ENCODE measurements around the gene ROR1. TPM values are rescaled to one million over a fixed set of nuclear protein-coding genes. Genes with fewer than 3 reads are reported as not detected.
A peak's percentile ranks its signal among the peaks of the same experiment; 100 is the strongest.
"Not testable (repeated sequence)": the region's sequence is repeated elsewhere in the genome, so short reads cannot be mapped to it uniquely, and the experiment has no call there.

ROR1 gene
- total RNA-seq, 1 experiment from 2014 or later = 56.3 TPM

DNA sequence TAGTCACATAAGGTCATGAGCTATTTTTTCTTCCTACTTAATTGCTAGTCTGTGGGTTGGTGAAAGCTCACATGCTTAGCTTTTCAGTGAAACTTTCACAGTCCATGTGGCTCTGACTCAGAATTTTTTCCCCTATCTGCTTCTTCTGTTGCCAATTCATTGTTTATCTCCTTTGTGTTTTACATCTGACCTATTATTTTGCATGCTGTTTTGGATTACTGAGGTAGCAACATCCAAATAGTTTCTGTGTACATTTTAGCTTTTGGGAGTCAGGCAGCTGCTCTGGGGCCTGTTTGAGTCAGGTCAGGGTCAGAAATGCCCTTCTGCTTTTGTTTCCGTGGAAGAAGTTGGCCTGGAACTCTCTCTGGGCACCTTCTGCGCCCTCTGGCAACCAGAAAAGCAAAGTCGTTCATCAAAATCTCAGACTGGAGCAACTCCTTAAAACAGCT lies 40.0 kb downstream of the ROR1 start (continued):
- TF ChIP-seq, protein P1, sequence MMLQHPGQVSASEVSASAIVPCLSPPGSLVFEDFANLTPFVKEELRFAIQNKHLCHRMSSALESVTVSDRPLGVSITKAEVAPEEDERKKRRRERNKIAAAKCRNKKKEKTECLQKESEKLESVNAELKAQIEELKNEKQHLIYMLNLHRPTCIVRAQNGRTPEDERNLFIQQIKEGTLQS (CRISPR knock-in tag; conservative IDR thresholded peaks at IDR 0.05) = no peak
- TF ChIP-seq IRF2 (CRISPR knock-in tag; IDR thresholded peaks at IDR 0.05; ENCODE audit: borderline replicate concordance, low read depth) (no peak), GTF2I (CRISPR knock-in tag; conservative IDR thresholded peaks at IDR 0.05) (no peak), NFYB (CRISPR knock-in tag; conservative IDR thresholded peaks at IDR 0.05; ENCODE audit: low read depth) (no peak)
- TF ChIP-seq, protein P2, sequence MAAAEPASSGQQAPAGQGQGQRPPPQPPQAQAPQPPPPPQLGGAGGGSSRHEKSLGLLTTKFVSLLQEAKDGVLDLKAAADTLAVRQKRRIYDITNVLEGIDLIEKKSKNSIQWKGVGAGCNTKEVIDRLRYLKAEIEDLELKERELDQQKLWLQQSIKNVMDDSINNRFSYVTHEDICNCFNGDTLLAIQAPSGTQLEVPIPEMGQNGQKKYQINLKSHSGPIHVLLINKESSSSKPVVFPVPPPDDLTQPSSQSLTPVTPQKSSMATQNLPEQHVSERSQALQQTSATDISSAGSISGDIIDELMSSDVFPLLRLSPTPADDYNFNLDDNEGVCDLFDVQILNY (CRISPR knock-in tag; IDR thresholded peaks at IDR 0.05) = no peak
- TF ChIP-seq, protein P3, sequence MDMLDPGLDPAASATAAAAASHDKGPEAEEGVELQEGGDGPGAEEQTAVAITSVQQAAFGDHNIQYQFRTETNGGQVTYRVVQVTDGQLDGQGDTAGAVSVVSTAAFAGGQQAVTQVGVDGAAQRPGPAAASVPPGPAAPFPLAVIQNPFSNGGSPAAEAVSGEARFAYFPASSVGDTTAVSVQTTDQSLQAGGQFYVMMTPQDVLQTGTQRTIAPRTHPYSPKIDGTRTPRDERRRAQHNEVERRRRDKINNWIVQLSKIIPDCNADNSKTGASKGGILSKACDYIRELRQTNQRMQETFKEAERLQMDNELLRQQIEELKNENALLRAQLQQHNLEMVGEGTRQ (CRISPR knock-in tag; IDR thresholded peaks at IDR 0.05) = no peak
- TF ChIP-seq, protein P4, sequence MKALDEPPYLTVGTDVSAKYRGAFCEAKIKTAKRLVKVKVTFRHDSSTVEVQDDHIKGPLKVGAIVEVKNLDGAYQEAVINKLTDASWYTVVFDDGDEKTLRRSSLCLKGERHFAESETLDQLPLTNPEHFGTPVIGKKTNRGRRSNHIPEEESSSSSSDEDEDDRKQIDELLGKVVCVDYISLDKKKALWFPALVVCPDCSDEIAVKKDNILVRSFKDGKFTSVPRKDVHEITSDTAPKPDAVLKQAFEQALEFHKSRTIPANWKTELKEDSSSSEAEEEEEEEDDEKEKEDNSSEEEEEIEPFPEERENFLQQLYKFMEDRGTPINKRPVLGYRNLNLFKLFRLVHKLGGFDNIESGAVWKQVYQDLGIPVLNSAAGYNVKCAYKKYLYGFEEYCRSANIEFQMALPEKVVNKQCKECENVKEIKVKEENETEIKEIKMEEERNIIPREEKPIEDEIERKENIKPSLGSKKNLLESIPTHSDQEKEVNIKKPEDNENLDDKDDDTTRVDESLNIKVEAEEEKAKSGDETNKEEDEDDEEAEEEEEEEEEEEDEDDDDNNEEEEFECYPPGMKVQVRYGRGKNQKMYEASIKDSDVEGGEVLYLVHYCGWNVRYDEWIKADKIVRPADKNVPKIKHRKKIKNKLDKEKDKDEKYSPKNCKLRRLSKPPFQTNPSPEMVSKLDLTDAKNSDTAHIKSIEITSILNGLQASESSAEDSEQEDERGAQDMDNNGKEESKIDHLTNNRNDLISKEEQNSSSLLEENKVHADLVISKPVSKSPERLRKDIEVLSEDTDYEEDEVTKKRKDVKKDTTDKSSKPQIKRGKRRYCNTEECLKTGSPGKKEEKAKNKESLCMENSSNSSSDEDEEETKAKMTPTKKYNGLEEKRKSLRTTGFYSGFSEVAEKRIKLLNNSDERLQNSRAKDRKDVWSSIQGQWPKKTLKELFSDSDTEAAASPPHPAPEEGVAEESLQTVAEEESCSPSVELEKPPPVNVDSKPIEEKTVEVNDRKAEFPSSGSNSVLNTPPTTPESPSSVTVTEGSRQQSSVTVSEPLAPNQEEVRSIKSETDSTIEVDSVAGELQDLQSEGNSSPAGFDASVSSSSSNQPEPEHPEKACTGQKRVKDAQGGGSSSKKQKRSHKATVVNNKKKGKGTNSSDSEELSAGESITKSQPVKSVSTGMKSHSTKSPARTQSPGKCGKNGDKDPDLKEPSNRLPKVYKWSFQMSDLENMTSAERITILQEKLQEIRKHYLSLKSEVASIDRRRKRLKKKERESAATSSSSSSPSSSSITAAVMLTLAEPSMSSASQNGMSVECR (CRISPR knock-in tag; IDR thresholded peaks at IDR 0.05; ENCODE audit: borderline replicate concordance) = no peak
- TF ChIP-seq, protein P5, sequence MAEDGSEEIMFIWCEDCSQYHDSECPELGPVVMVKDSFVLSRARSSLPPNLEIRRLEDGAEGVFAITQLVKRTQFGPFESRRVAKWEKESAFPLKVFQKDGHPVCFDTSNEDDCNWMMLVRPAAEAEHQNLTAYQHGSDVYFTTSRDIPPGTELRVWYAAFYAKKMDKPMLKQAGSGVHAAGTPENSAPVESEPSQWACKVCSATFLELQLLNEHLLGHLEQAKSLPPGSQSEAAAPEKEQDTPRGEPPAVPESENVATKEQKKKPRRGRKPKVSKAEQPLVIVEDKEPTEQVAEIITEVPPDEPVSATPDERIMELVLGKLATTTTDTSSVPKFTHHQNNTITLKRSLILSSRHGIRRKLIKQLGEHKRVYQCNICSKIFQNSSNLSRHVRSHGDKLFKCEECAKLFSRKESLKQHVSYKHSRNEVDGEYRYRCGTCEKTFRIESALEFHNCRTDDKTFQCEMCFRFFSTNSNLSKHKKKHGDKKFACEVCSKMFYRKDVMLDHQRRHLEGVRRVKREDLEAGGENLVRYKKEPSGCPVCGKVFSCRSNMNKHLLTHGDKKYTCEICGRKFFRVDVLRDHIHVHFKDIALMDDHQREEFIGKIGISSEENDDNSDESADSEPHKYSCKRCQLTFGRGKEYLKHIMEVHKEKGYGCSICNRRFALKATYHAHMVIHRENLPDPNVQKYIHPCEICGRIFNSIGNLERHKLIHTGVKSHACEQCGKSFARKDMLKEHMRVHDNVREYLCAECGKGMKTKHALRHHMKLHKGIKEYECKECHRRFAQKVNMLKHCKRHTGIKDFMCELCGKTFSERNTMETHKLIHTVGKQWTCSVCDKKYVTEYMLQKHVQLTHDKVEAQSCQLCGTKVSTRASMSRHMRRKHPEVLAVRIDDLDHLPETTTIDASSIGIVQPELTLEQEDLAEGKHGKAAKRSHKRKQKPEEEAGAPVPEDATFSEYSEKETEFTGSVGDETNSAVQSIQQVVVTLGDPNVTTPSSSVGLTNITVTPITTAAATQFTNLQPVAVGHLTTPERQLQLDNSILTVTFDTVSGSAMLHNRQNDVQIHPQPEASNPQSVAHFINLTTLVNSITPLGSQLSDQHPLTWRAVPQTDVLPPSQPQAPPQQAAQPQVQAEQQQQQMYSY (CRISPR knock-in tag; IDR thresholded peaks at IDR 0.05) = no peak
- TF ChIP-seq, protein P6, sequence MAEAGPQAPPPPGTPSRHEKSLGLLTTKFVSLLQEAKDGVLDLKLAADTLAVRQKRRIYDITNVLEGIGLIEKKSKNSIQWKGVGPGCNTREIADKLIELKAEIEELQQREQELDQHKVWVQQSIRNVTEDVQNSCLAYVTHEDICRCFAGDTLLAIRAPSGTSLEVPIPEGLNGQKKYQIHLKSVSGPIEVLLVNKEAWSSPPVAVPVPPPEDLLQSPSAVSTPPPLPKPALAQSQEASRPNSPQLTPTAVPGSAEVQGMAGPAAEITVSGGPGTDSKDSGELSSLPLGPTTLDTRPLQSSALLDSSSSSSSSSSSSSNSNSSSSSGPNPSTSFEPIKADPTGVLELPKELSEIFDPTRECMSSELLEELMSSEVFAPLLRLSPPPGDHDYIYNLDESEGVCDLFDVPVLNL (CRISPR knock-in tag; IDR thresholded peaks at IDR 0.05; ENCODE audit: borderline replicate concordance, low read depth) = no peak

DNA sequence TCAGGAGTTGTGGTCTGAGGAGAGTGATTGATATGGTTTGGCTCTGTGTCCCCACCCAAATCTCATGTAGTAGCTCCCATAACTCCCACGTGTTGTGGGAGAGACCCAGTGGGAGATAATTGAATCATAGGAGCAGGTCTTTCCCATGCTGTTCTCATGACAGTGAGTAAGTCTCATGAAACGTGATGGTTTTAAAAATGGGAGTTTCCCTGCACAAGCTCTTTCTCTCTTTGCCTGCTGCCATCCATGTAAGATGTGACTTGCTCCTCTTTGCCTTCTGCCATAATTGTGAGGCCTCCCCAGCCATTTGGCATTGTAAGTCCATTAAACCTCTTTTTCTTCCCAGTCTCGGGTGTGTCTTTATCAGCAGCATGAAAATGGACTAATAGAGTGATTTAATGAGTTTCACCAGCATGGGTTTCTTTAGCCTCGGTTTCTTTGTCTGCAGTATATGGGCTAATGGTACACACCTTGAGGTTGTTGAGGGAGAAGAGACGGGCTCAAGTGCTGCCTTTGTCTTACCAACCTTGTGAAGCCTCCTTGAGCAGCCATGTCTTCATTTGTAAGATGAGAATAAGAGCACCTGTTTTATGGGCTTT lies 42.5 kb downstream of the ROR1 start:
- DNase-seq (ENCODE audit: low spot score); CTCF ChIA-PET; H3K4me3 Mint-ChIP-seq; H3K27me3 Mint-ChIP-seq (ENCODE audit: low read depth); ATAC-seq; POLR2A ChIA-PET: not testable (repeated sequence)
- Mint-ChIP-seq H3K4me1 (peaks cover 51% of the 10 kb centered on the region), H3K9me3 (peaks cover 28% of the 10 kb centered on the region), H3K27ac (peak overlapping the region; percentile 83), H3K36me3 (peaks cover 42% of the 10 kb centered on the region)

DNA sequence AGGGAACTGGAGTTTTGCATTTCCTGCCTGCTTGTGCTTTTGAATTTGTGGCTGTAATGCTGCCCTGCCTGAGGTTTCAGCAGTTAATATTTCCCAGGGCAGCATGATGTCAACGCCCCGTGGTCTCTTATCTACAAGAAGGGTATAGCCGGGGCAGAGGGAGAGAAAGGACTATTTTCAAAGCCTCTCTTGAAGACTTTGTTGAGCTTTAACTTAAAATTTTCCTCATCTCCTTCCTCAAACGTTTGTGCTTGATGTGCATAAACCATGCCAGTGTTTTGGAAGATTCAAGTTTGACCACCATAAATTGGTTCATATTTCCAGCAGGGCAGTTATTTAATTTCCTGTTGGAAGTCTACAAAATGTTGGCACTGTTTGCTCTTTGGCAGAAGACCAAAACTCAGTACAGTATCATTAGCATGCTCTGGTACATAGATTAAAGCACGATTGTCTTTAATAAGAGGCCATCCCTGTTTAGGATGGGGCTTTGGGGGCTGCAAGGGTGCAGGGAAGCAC lies 43.4 kb downstream of the ROR1 start:
- CTCF ChIA-PET = no interaction called here
- Mint-ChIP-seq H3K36me3 (peaks cover 42% of the 10 kb centered on the region), H3K4me3 (no peak overlapping the region), H3K27me3 (ENCODE audit: low read depth) (no peaks in the 10 kb centered on the region), H3K9me3 (peaks cover 28% of the 10 kb centered on the region), H3K27ac (peak overlapping the region; percentile 96; the same call in 1 of the 2 replicates), H3K4me1 (peaks cover 56% of the 10 kb centered on the region)
- POLR2A ChIA-PET = no interaction called here
- ATAC-seq = peak; percentile 23; the same call in 1 of the 2 replicates
- no peak for DNase-seq (ENCODE audit: low spot score)
- no peak for TF ChIP-seq FOXP1 (CRISPR knock-in tag; IDR thresholded peaks at IDR 0.05; ENCODE audit: borderline replicate concordance)
- TF ChIP-seq CBFB (CRISPR knock-in tag; IDR thresholded peaks at IDR 0.05; ENCODE audit: low read depth) = no peak
- TF ChIP-seq, protein P7, sequence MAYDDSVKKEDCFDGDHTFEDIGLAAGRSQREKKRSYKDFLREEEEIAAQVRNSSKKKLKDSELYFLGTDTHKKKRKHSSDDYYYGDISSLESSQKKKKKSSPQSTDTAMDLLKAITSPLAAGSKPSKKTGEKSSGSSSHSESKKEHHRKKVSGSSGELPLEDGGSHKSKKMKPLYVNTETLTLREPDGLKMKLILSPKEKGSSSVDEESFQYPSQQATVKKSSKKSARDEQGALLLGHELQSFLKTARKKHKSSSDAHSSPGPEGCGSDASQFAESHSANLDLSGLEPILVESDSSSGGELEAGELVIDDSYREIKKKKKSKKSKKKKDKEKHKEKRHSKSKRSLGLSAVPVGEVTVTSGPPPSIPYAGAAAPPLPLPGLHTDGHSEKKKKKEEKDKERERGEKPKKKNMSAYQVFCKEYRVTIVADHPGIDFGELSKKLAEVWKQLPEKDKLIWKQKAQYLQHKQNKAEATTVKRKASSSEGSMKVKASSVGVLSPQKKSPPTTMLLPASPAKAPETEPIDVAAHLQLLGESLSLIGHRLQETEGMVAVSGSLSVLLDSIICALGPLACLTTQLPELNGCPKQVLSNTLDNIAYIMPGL (CRISPR knock-in tag; IDR thresholded peaks at IDR 0.05) = no peak
- TF ChIP-seq, protein P8, sequence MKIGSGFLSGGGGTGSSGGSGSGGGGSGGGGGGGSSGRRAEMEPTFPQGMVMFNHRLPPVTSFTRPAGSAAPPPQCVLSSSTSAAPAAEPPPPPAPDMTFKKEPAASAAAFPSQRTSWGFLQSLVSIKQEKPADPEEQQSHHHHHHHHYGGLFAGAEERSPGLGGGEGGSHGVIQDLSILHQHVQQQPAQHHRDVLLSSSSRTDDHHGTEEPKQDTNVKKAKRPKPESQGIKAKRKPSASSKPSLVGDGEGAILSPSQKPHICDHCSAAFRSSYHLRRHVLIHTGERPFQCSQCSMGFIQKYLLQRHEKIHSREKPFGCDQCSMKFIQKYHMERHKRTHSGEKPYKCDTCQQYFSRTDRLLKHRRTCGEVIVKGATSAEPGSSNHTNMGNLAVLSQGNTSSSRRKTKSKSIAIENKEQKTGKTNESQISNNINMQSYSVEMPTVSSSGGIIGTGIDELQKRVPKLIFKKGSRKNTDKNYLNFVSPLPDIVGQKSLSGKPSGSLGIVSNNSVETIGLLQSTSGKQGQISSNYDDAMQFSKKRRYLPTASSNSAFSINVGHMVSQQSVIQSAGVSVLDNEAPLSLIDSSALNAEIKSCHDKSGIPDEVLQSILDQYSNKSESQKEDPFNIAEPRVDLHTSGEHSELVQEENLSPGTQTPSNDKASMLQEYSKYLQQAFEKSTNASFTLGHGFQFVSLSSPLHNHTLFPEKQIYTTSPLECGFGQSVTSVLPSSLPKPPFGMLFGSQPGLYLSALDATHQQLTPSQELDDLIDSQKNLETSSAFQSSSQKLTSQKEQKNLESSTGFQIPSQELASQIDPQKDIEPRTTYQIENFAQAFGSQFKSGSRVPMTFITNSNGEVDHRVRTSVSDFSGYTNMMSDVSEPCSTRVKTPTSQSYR (CRISPR knock-in tag; IDR thresholded peaks at IDR 0.05) = no peak
- TF ChIP-seq IRF2 (CRISPR knock-in tag; IDR thresholded peaks at IDR 0.05; ENCODE audit: borderline replicate concordance, low read depth) = no peak
